HG03175 (cell line): ENCODE measurements around the gene HSFX3.
"Not testable (repeated sequence)": the region's sequence is repeated elsewhere in the genome, so short reads cannot be mapped to it uniquely, and the experiment has no call there.

Experiments used
- ATAC-seq: cut with Tn5 transposase; IDR thresholded peaks from one replicate; pipeline ENCODE4 v1.9.1; 2021; ENCODE audit warnings: mild to moderate bottlenecking, moderate library complexity; ENCODE audit not compliant: unreplicated experiment

Gene HSFX3

GRCh38 chrX:149549701-149550100 is at the start of gene HSFX3:
Gene HSFX3 (minus strand): TSS chrX:149549924. CDS start chrX:149549852, 72 bp downstream.
- not testable (repeated sequence) for ATAC-seq

GRCh38 chrX:149598603-149599002 is 48.9 kb upstream of the HSFX3 start:
- ATAC-seq: not testable (repeated sequence)

GRCh38 chrX:149595943-149596342 is 46.2 kb upstream of the HSFX3 start:
- ATAC-seq: not testable (repeated sequence)

- not testable (repeated sequence) for ATAC-seq
Observed at GRCh38 chrX:149595214-149595613, 45.5 kb upstream of the HSFX3 start, which contains the start of gene HSFX2. Gene HSFX2 (minus strand): TSS chrX:149595314. CDS start chrX:149594700, 614 bp downstream.

- not testable (repeated sequence) for ATAC-seq
Observed at GRCh38 chrX:149590993-149591392, 41.3 kb upstream of the HSFX3 start.

- not testable (repeated sequence) for ATAC-seq
Observed at GRCh38 chrX:149587359-149587758, 37.6 kb upstream of the HSFX3 start, which contains the start of gene MAGEA9B. Gene MAGEA9B (minus strand): TSS chrX:149587459. CDS start chrX:149583179, 4,280 bp downstream.

- not testable (repeated sequence) for ATAC-seq
Observed at GRCh38 chrX:149585631-149586030, 35.9 kb upstream of the HSFX3 start.

GRCh38 chrX:149573456-149573855 is 23.7 kb upstream of the HSFX3 start:
- peak; percentile 100 for ATAC-seq

- no peak for ATAC-seq
Observed at GRCh38 chrX:149572743-149573142, 23.0 kb upstream of the HSFX3 start.

GRCh38 chrX:149571770-149572169 is 22.0 kb upstream of the HSFX3 start:
- ATAC-seq: no peak

GRCh38 chrX:149570668-149571067 is 20.9 kb upstream of the HSFX3 start:
- ATAC-seq: no peak

GRCh38 chrX:149569770-149570169 is 20.0 kb upstream of the HSFX3 start:
- ATAC-seq: no peak

GRCh38 chrX:149568701-149569296 is 19.1 kb upstream of the HSFX3 start:
- ATAC-seq: no peak

- ATAC-seq: no peak
Observed at GRCh38 chrX:149567621-149568417, 18.1 kb upstream of the HSFX3 start.

GRCh38 chrX:149563359-149563758 is 13.6 kb upstream of the HSFX3 start:
- ATAC-seq: no peak

- not testable (repeated sequence) for ATAC-seq
Observed at GRCh38 chrX:149555251-149555650, 5.5 kb upstream of the HSFX3 start.

GRCh38 chrX:149551939-149552248 is 2.2 kb upstream of the HSFX3 start:
- ATAC-seq: not testable (repeated sequence)

GRCh38 chrX:149551245-149551938 is 1.7 kb upstream of the HSFX3 start:
- ATAC-seq: not testable (repeated sequence)

- not testable (repeated sequence) for ATAC-seq
Observed at GRCh38 chrX:149550454-149550853, 730 bp upstream of the HSFX3 start.

- ATAC-seq: not testable (repeated sequence)
Observed at GRCh38 chrX:149547782-149548181, 1.9 kb downstream of the HSFX3 start.

- ATAC-seq: not testable (repeated sequence)
Observed at GRCh38 chrX:149546962-149547361, 2.8 kb downstream of the HSFX3 start.
